ENCODE data around the gene TUBB4A.

Gene TUBB4A

GRCh38 chr19:6482343-6482686 lies 19.8 kb downstream of the TUBB4A start:
- H3K4me2 ChIP-seq: peak overlapping the region; percentile 98
- H3K9ac ChIP-seq: peak overlapping the region; percentile 85
- H3K4me3 ChIP-seq: peak overlapping the region; percentile 72; the same call in 1 of the 2 replicates
- H4K20me1 ChIP-seq: no peaks in the 10 kb centered on the region
- TF ChIP-seq Cebpa-rat (IDR thresholded peaks at IDR 0.05): no peak
- peaks cover 7% of the 10 kb centered on the region for H3K36me3 ChIP-seq
- peaks cover 48% of the 10 kb centered on the region for H3K4me1 ChIP-seq
- no peaks in the 10 kb centered on the region for H3K27me3 ChIP-seq
- H3K9me3 ChIP-seq: peaks cover 8% of the 10 kb centered on the region; the same call in 1 of the 2 replicates
- peak overlapping the region; percentile 95 for H3K27ac ChIP-seq

GRCh38 chr19:6481541-6482342 lies 20.4 kb downstream of the TUBB4A start, which contains the start of gene DENND1C:
DENND1C (minus strand) TSS chr19:6481787; CDS start chr19:6481695, 92 bp downstream.
- no peak for TF ChIP-seq Cebpa-rat (IDR thresholded peaks at IDR 0.05)
- peak within 1 kb of the TSS; percentile 95 for H3K27ac ChIP-seq
- H3K36me3 ChIP-seq: peaks cover 12% of the 10 kb centered on the region
- no peaks in the 10 kb centered on the region for H4K20me1 ChIP-seq
- peaks cover 9% of the 10 kb centered on the region for H3K9me3 ChIP-seq
- peaks cover 48% of the 10 kb centered on the region for H3K4me1 ChIP-seq
- H3K4me2 ChIP-seq: peak within 1 kb of the TSS; percentile 98
- peak within 1 kb of the TSS; percentile 72 for H3K4me3 ChIP-seq
- no peaks in the 10 kb centered on the region for H3K27me3 ChIP-seq
- H3K9ac ChIP-seq: peak within 1 kb of the TSS; percentile 85

- Histone ChIP-seq H3K4me3 (peak overlapping the region; percentile 72), H3K9ac (peak overlapping the region; percentile 85), H3K27ac (peak overlapping the region; percentile 95), H3K36me3 (peaks cover 20% of the 10 kb centered on the region), H3K27me3 (no peaks in the 10 kb centered on the region), H3K4me1 (peaks cover 48% of the 10 kb centered on the region), H4K20me1 (no peaks in the 10 kb centered on the region), H3K9me3 (peaks cover 17% of the 10 kb centered on the region), H3K4me2 (peak overlapping the region; percentile 98)
- TF ChIP-seq Cebpa-rat (IDR thresholded peaks at IDR 0.05): no peak
Observed at GRCh38 chr19:6480848-6481415, 21.2 kb downstream of the TUBB4A start.

- peaks cover 17% of the 10 kb centered on the region for H3K9me3 ChIP-seq
- peak overlapping the region; percentile 98 for H3K4me2 ChIP-seq
- peaks cover 29% of the 10 kb centered on the region for H3K36me3 ChIP-seq
- no peaks in the 10 kb centered on the region for H3K27me3 ChIP-seq
- H4K20me1 ChIP-seq: no peaks in the 10 kb centered on the region
- 0 out of 2 replicates have a peak overlapping the region, but pooled peaks have one; percentile 38 for H3K9ac ChIP-seq
- H3K4me3 ChIP-seq: no peak overlapping the region
- peaks cover 48% of the 10 kb centered on the region for H3K4me1 ChIP-seq
- no peak overlapping the region for H3K27ac ChIP-seq
- TF ChIP-seq Cebpa-rat (IDR thresholded peaks at IDR 0.05): no peak
Observed at GRCh38 chr19:6479836-6480398, 22.2 kb downstream of the TUBB4A start.

- peaks cover 17% of the 10 kb centered on the region for H3K9me3 ChIP-seq
- peaks cover 48% of the 10 kb centered on the region for H3K4me1 ChIP-seq
- H3K27ac ChIP-seq: peak overlapping the region; percentile 30; the same call in 1 of the 2 replicates
- no peak for TF ChIP-seq Cebpa-rat (IDR thresholded peaks at IDR 0.05)
- no peak overlapping the region for H3K9ac ChIP-seq
- H3K4me2 ChIP-seq: no peak overlapping the region
- peaks cover 29% of the 10 kb centered on the region for H3K36me3 ChIP-seq
- no peak overlapping the region for H3K4me3 ChIP-seq
- no peaks in the 10 kb centered on the region for H4K20me1 ChIP-seq
- H3K27me3 ChIP-seq: no peaks in the 10 kb centered on the region
Observed at GRCh38 chr19:6478815-6479214, 23.3 kb downstream of the TUBB4A start.

GRCh38 chr19:6476896-6477431 lies 25.1 kb downstream of the TUBB4A start:
- Histone ChIP-seq H3K27me3 (no peaks in the 10 kb centered on the region), H3K4me1 (peaks cover 30% of the 10 kb centered on the region), H3K36me3 (peaks cover 34% of the 10 kb centered on the region), H3K4me2 (no peak overlapping the region), H3K4me3 (no peak overlapping the region), H3K9me3 (peaks cover 17% of the 10 kb centered on the region), H4K20me1 (no peaks in the 10 kb centered on the region), H3K9ac (no peak overlapping the region), H3K27ac (no peak overlapping the region)
- TF ChIP-seq Cebpa-rat (IDR thresholded peaks at IDR 0.05): no peak

GRCh38 chr19:6476155-6476895 lies 25.8 kb downstream of the TUBB4A start:
- H3K27me3 ChIP-seq: no peaks in the 10 kb centered on the region
- peaks cover 35% of the 10 kb centered on the region for H3K36me3 ChIP-seq
- no peaks in the 10 kb centered on the region for H4K20me1 ChIP-seq
- TF ChIP-seq Cebpa-rat (IDR thresholded peaks at IDR 0.05): no peak
- H3K9me3 ChIP-seq: peaks cover 17% of the 10 kb centered on the region
- no peak overlapping the region for H3K4me2 ChIP-seq
- no peak overlapping the region for H3K9ac ChIP-seq
- H3K4me1 ChIP-seq: peaks cover 23% of the 10 kb centered on the region
- no peak overlapping the region for H3K4me3 ChIP-seq
- no peak overlapping the region for H3K27ac ChIP-seq

GRCh38 chr19:6475321-6476108 lies 26.6 kb downstream of the TUBB4A start:
- Histone ChIP-seq H3K27ac (no peak overlapping the region), H3K27me3 (no peaks in the 10 kb centered on the region), H3K4me3 (no peak overlapping the region), H3K36me3 (peaks cover 37% of the 10 kb centered on the region), H3K9me3 (peaks cover 17% of the 10 kb centered on the region), H3K4me1 (peaks cover 15% of the 10 kb centered on the region), H3K9ac (no peak overlapping the region), H3K4me2 (no peak overlapping the region), H4K20me1 (no peaks in the 10 kb centered on the region)
- no peak for TF ChIP-seq Cebpa-rat (IDR thresholded peaks at IDR 0.05)

GRCh38 chr19:6473647-6474046 lies 28.5 kb downstream of the TUBB4A start:
- no peak overlapping the region for H3K9ac ChIP-seq
- no peaks in the 10 kb centered on the region for H4K20me1 ChIP-seq
- no peak overlapping the region for H3K4me3 ChIP-seq
- peaks cover 30% of the 10 kb centered on the region for H3K36me3 ChIP-seq
- TF ChIP-seq Cebpa-rat (IDR thresholded peaks at IDR 0.05): no peak
- no peaks in the 10 kb centered on the region for H3K27me3 ChIP-seq
- H3K27ac ChIP-seq: no peak overlapping the region
- H3K4me2 ChIP-seq: no peak overlapping the region
- H3K4me1 ChIP-seq: no peaks in the 10 kb centered on the region
- peaks cover 10% of the 10 kb centered on the region for H3K9me3 ChIP-seq
